ENCODE measurements around the gene GATM.

GATM gene, protein sequence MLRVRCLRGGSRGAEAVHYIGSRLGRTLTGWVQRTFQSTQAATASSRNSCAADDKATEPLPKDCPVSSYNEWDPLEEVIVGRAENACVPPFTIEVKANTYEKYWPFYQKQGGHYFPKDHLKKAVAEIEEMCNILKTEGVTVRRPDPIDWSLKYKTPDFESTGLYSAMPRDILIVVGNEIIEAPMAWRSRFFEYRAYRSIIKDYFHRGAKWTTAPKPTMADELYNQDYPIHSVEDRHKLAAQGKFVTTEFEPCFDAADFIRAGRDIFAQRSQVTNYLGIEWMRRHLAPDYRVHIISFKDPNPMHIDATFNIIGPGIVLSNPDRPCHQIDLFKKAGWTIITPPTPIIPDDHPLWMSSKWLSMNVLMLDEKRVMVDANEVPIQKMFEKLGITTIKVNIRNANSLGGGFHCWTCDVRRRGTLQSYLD
- 49.0 to 211 (median 90.8) reads per million in 17 experiments for total RNA-seq

DNA sequence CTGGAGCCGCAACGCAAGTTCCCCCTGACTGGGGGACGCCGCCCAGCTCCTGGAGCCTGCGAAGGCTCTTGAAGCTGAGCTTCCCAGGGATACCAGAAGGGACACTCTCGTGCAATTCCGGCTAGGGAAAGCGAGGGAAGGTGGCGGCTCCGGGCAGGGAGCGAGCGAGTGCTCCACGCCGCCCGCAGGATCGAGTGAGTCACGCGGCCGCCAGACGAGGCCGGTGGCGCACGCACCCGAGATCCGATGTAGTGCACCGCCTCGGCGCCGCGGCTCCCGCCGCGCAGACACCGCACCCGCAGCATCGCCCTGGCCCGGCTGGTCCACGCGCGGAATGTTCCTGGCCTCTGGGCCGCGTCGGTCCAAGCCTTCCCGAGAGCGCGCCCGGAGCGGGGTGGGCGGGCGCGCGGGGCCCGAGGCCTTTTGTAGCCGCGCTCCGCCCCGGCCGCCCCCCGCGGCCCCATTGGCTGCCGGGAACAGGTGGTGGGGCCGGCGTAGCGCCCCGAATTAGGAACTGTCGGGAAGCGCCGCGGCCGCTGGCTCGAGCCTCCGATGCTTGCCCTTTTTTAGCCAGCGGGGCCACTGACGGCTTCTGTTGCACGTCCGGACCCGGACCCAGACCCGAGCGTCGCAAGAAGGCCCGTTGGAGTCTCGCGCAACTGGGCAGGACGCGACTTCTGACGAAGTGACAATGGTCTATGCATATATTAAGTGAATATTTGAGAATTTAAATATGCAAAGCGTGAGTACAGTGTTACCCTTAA, at the start of gene GATM:
TSS of gene GATM (minus strand) at position 396 of the 764 bp plus-strand sequence. CDS start at position 305, 91 bp downstream.
- DNase-seq: peak; percentile 86 to 95 (median 90)

DNA sequence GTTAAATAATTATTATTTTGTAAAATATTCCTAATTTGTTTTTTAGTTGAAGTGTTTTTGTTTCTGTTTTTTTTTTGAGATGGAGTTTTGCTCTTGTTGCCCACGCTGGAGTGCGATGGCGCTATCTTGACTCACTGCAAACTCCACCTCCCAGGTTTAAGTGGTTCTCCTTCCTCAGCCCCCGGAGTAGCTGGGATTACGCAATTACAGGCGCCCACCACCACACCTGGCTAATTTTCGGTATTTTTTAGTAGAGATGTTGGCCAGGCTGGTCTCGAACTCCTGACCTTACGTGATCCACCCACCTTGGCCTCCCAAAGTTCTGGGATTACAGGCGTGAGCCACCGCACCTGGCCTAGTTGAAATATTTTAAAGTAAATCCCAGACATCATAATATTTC, 48.7 kb upstream of the GATM start:
- DNase-seq: no peak

DNA sequence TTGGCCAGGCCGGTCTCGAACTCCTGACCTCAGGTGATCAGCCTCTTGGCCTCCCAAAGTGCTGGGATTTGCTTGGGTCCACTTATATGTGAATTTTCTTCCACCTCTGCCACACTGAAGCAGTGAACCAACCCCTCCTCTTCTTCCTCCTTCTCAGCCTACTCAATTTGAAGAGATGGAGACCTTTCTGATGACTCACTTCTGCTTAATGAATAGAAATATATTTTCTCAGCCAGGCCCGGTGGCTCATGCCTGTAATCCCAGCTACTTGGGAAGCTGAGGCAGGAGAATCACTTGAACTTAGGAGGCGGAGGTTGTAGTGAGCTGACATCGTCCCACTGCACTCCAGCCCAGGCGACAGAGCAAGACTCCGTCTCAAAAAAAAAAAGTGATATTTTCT, 46.8 kb upstream of the GATM start:
- DNase-seq: peak; percentile 54 to 80 (median 70)

DNA sequence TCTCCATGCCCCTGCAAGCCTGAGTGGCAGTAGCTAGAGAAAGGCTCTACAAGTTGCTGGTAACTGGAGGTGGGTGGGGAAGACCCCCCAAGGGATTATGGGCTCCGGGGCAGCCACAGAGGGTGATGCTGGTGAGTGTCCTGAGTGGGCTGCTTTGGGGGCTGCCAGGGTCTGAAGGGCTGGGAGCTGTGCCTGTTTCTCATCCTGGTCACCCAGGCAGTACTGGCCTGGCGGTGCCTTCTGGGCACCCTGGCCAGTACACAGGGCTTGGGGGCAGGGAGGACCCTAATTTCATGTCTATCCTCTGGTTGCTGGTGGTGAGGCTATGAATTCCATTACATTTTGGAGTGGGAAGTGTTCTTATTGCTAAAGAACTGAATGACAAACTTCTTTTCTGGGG, 46.1 kb upstream of the GATM start:
- DNase-seq: no peak

DNA sequence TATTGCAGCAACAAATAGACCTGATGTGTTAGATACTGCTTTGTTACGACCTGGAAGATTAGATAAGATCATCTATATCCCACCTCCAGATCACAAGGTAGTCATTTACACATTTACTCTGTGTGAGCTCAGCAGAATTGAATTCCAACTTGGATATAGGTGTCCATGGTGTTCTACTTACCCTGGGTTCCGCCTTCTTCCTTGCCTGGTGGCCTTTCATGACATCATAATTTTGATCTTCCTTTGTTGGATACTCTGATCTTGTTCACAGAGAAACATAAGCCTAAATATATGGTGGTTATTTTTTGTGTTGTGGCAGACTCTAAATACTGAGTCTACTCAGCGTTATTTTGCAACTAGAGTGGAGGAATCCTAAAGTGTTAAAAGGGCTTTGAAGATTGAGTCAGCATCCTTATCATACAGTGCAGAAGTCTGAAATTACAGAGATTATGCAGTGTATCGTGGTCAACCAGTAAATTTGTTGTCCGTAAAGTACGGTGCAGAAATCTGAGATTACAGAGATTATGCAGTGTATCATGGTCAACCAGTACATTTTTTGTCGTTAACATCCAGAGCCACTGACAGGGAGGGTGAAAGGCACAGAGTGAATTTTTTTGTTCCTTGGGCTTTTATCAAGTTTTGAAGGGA, 39.1 kb upstream of the GATM start:
- no peak for DNase-seq

DNA sequence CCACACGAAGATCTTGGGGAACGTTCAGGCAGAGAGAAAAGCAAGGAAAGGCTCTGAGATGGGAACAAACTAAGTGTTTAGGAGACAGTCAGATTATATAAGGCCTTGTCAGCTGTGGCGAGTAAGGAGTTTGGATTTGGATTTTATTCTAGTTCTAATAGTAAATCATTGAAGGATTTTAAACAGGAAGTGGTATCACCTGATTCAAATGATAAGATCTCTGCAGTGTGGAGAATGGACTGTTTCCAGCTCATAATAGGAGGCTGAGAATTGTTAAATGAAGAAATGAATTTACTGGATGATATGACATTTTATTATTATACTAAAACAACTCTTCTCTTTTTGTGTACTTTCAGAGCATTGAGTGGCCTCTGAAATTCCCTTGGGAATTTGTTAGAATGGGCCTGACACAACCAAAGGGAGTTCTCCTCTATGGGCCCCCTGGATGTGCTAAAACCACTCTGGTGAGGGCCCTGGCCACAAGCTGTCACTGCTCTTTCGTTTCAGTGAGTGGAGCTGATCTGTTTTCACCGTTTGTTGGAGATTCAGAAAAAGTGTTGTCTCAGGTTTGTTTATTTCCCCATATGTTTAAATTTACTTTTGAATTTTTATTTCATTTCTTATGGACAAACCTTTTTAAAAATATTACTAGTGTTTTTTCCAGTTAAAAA, 36.0 kb upstream of the GATM start:
- no peak for DNase-seq

DNA sequence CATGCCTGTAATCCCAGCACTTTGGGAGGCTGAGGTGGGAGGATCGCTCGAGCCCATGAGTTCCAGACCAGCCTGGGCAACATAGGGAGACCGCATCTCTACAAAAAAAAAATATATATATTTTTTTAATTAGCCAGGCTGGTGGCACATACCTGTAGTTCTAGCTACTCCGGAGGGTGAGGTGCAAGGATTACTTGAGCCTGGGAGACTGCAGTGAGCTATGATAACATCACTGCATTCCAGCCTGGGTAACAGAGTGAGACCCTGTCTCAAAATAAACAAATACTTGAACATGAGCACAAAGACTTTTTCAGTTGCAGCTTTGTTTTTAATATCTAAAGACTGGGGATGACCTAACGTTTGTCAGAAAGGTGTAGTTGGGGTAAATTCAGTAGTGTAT, 31.3 kb upstream of the GATM start:
- DNase-seq: no peak

DNA sequence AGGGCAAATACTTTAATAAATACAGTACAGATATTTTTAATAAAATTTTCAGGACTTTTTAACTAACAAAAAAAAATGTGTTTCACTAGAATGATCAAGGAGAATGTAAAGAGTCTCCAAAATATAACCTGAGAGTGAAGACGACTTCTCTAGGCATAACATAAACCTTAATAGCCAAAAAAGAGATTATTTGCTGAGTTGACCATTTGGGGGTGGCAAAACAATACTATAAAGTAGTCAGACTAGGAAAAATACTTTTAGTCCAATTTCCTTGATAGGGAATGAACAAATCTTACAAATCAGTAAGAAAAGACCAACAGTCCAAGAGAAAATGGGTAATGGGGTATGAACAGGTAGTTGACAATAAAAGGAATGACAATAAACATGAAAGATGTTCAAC, 29.4 kb upstream of the GATM start:
- no peak for DNase-seq

DNA sequence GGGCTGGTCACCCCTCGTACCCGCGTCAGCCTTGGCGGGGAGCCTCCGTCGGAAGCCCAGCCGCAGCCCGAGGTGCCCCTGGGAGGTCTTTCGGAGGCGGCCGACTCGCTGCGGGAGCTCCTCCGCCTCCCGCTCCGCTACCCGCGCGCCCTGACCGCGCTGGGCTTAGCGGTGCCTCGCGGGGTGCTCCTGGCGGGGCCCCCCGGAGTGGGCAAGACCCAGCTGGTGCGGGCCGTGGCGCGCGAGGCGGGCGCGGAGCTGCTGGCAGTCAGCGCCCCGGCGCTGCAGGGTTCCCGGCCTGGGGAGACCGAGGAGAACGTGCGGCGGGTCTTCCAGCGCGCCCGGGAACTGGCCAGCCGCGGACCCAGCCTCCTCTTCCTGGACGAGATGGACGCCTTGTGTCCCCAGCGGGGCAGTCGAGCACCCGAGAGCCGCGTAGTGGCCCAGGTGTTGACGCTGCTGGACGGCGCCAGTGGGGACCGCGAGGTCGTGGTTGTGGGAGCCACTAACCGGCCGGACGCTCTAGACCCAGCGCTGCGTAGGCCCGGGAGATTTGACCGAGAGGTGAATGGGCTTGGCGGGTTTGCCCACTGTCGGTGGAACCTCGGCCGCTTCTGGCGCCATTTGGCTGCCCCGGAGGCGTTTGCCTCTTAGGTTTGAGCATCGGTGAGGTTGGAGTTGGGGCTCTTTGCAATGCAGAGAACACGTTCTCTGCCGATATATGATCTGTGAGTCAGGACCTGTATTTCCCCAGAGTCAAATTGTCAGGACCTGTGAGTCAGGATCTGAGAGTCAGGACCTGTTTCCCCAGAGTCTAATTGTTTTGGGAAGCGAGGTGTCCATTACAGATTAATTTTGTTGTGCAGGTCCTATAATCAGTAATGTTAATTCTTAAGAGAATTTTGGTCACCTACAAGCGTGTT, 24.9 kb upstream of the GATM start:
- DNase-seq: peak; percentile 26 to 60 (median 53)

DNA sequence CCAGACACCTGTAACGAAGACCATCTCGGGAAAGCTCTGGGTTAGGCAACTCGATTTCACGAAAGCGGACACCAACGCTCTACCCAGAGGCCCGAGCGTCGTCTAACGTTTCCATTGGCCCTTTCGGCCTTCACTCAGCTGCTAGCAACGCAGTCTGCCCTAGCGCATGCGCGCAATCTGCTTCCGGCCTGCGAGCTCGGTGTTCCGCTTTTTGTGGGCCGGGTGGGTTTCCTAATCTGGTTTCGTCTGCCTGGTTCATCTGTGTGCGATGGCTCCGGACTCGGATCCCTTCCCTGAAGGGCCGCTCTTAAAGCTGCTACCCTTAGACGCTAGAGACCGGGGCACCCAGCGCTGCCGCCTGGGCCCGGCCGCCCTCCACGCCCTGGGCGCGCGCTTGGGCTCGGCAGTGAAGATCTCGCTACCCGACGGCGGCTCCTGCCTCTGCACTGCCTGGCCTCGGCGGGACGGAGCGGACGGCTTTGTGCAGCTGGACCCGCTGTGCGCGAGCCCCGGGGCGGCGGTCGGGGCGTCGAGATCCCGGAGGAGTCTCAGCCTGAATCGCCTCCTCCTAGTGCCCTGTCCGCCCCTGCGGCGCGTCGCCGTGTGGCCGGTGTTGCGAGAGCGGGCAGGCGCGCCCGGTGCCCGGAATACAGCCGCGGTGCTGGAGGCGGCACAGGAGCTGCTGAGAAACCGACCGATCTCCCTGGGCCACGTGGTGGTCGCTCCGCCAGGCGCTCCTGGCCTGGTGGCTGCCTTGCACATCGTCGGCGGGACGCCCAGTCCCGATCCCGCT, 24.0 kb upstream of the GATM start:
- DNase-seq: peak; percentile 99 to 100 (median 100)

DNA sequence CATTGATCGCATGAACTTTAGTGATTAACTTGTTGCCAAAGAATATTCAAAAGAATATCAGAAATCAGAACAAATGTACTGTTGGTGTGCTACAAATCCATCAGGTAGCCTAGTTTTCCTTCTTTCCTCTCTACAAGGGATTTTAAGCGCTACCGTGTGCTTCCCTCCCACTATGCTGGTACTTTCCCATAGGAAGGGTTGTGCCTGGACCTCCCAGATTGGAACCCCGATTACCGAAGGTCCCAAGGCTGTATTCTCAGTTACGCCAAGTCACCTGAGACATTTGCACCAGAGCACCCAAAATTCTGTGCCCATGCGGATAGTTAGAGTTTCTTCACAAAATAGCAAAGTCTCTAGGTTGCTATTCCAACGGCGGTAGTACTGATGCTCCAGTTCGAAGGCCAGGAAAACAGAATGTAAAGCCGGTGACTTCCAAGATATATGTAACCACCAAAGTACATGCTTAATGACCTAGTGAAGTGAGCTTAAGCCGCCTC, 23.4 kb upstream of the GATM start:
- DNase-seq: no peak

DNA sequence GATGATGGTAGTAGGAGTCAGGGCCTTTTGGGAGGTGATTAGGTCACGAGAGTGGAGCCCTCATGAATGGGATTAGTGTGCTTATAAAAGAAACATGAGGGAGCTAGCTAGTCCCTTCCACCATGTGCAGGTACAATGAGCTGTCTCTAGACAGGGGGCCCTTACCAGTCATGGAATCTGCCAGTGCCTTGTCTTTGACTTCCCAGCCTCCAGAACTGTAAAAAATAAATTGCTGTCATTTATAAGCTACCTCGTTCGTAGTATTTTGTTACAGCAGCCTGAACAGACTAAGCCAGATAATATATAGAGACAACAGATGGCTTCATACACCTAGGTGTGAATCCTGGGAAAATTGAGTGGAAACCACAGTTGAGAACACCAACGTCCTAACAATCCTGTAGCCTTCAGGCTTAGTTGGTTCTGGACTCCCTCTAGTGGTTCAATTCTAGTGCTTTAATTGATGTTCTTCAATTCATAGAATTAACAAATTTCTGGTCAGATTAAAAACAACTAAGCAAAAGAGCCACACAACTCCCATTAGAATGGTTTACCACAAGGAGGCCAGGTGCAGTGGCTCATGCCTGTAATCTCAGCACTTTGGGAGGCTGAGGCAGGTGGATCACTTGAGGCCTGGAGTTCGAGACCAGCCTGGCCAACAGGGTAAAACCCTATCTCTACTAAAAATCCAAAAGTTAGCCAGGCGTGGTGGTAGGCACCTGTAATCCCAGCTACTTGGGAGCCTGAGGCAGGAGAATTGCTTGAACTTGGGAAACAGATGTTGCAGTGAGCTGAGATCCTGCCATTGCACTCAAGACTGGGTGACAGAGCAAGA, 21.3 kb upstream of the GATM start:
- peak; percentile 52 to 90 (median 76) for DNase-seq

DNA sequence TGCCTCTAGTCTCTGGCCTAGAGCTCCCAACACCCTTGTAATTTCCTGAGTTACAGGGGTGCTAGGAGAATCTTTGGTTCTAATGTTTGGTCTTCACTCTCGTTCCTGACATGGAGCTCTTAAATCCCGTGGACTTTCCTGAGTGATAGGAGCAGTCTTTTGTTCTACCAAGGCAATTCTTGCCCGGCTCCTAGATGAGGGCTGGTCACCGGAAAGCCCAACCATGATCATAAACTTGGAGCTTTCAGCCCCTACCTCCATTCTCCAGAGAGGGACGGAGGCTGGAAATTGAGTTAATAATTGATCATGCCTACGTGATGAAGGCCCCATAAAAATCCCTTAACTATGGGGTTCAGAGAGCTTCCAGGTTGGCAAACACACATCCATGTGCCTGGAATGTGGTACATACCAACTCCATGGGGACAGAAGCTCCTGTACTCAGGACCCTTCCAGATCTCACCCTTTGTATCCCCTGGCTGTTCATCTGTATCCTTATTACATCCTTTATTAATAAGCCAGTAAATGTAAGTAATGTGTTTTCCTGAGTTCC, 18.8 kb upstream of the GATM start:
- DNase-seq: no peak

DNA sequence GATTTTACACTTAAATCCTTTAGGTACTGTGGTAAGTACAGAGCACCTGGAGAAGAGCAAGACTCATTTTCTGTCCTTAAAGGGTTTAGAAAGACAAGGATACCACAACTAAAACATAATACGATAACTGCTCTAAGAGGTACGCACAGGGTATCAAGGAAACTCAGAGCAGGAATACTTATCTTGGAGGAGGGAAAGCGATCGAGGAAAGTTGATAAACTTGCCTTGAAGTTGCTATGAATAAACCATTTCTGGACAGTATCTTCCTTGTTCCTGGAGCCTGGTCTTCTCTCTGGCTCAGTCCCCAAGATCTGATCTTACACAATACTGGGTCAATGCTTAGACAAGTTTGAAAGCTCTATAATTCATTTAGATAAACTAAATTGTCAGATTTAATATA, 17.6 kb upstream of the GATM start:
- no peak for DNase-seq

DNA sequence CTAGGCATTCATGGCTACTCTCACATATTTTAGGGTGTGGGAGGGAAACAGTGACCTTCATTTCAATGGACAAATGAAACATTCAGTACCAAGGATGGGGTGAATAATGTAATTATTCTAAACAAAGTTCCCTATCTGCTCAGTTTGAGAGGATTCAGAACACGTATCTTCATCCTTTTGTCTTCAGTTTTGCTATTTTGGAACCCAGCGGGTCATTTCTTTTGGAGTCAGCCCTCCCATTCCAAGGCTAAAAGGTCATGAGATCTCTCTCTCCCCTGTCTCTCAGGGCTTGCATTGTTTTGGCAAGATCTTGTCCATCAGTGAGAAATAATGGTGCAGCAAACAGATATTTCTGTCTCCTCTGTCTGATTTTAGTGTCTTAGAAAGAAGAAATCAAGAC, 16.3 kb upstream of the GATM start:
- DNase-seq: no peak

DNA sequence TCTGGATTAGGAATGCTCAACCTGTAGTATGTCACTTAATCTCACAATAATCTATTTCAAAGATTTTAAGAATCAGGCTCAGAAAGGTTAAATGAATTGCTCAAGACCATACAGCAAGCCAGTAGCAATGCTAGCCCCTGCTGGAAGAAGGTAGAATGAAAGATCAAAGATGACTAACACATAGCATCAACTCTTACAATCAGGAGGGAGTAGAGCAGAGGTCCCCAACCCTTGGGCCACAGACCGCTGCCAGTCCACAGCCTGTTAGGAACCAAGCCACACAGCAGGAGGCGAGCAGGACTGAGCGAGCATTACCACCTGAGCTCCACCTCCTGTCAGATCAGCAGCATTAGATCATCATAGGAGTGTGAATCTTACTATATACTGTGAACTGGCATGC, 15.5 kb upstream of the GATM start:
- peak in 2 of 4 experiments; percentile 24 to 45 for DNase-seq

DNA sequence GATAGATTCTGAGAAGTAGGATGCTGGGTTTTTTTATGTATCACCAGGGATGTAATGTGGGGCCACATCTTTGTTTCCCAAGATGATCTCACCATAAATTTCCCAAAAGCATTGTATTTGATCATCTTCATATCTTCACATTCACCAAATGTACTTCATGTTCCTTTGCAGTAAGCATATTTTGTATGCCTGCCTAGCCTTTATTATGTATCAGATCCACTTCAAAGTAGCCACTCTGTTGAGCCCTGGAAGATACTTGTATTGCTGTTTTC, 14.2 kb upstream of the GATM start:
- DNase-seq: no peak

DNA sequence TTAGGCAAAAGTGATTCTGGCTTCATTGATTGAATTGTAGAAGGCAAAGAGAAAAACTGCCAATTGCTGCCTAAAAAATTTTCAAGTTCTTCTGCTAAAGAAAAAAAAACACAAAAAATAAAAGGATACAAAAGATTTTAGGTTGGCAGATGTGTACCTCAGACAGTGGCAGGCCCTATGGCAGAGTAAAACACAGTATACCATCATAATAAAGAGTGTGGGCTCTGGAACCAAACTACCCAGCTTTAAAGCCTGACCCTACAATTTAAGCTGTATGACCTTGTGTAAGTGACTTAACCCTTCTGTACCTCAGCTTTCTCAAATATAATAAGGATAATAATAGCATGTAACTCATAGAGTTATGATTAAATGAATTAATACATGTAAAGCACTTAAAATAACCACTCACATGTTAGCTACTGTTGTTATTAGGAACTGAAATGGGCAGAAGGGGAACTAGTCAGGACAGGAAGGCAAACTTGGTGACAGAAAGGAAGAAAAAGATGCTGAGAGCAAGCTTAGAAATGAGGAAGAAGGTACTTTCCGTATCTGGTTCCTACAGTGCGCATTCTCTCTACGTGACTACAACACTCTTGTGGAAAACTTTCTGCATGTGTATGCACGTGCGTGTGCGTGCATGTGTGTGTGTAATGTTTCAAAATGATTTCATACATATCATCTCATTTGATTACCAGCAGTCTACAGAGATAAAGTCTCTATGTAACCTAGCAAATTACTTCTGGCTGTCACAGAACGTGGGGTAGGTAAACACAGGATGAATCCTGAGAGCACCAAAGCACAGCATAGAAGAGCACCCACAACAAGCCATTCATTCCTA, 13.6 kb upstream of the GATM start:
- DNase-seq: peak; percentile 79 to 96 (median 90)

DNA sequence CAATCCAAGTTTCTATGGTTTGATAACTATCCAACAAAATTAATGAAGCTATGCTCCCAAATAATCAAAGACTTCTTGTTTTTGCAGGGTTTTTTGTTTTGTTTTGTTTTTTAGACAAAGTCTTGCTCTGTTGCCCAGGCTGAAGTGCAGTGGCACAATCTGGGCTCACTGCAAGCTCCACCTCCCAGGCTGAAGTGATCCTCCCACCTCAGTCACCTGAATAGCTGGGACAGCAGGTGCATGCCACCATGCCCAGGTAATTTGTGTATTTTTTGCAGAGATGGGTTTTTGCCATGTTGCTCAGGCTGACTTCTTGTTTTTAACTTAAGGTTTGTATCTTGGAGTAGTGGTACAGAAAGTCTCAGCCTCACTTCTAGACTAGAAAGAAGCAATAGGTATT, 11.0 kb upstream of the GATM start:
- no peak for DNase-seq
